Measurements from ENCODE around the gene RGS14.

Gene RGS14

GRCh38 chr5:177377851-177378776 is 20.4 kb downstream of the RGS14 start:
- DNase-seq (ENCODE audit: low read depth): no peak
- no peak overlapping the region for H3K4me3 ChIP-seq (ENCODE audit: low read depth, low read length)
- no peak for TF ChIP-seq CTCF (IDR thresholded peaks at IDR 0.05; ENCODE audit: low read depth, low read length, missing control alignments)

DNA sequence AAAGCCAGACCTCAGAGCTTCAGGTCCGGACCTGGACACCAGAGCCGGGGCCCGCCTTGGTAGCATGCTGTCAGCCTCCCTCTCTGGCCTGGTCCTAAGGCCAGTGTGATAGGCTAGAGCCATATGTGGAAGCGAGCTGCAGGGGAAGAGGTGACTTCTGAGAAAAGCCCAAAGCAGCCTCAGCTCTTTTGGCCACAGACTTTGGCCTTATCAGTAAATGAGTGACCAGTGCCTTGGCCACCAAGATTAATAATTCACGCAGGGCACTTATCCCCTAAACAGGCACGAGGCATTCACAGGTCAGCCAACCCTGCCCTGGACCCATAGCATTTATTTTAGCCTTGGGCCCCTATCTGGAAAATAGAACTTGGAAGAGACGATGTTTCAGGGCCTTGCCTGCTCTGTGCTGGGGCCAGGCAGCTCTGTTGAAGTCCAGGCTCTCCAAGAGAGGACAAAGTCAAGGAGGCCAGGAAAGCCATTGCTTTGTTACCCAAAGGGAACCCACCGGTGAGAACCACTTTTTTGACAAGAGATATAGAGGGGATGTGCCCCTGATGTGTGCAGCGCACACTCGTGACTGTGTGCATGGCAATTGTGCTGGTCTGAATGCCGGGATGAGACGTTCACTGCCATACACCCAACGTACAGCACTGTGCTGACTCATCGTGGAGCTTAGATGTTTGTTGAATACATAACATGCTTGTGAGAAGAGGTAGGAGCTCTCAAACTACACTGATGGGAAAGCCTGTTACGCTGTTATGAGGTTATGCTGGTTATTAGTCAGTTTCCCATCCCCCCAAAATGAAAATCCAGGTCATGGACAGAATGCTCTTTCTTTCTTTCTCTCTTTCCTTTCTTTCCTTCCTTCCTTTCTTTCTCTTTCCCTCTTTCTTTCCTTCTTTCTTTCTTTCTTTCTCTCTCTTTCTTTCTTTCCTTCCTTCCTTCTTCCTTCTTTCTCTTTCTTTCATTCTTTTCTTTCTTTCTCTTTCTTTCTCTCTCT is 21.5 kb downstream of the RGS14 start:
- no peak for TF ChIP-seq CTCF (IDR thresholded peaks at IDR 0.05; ENCODE audit: low read depth, low read length, missing control alignments)
- no peak for DNase-seq (ENCODE audit: low read depth)
- H3K4me3 ChIP-seq (ENCODE audit: low read depth, low read length): no peak overlapping the region

- no peak for DNase-seq (ENCODE audit: low read depth)
- TF ChIP-seq CTCF (IDR thresholded peaks at IDR 0.05; ENCODE audit: low read depth, low read length, missing control alignments): no peak
- H3K4me3 ChIP-seq (ENCODE audit: low read depth, low read length): no peak overlapping the region
Observed at GRCh38 chr5:177380805-177381126, 23.0 kb downstream of the RGS14 start.

DNA sequence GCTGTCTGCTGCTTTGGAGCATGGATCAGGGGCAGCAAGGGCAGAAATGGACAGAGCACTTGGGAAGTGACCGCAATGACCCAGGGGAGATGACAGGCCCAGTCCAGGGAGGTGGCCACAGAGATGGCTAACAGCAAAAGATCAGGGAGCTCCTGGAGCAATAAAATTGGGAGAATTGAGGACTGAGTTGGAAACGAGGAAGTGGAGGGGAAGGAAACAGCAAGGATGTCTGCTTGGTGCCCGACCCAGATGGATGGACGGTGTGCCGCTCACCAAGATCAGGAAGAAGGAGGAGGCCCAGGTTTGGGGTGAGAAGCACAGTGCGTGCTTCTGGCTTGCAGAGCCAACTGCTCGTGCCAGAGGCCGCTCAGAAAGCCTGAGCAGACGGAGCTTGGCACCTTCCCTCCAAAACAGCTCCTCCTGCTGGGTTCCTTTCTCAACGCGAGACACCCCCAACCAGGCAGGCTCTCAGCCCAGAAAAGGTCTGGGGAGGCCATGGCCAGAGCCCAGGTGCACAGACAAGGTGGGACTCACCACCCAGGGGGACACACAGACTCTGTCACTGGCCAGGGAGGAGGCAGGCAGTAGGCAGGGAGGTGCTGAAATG is 24.8 kb downstream of the RGS14 start:
- peak; percentile 28 for TF ChIP-seq CTCF (IDR thresholded peaks at IDR 0.05; ENCODE audit: low read depth, low read length, missing control alignments)
- no peak overlapping the region for H3K4me3 ChIP-seq (ENCODE audit: low read depth, low read length)
- DNase-seq (ENCODE audit: low read depth): no peak

DNA sequence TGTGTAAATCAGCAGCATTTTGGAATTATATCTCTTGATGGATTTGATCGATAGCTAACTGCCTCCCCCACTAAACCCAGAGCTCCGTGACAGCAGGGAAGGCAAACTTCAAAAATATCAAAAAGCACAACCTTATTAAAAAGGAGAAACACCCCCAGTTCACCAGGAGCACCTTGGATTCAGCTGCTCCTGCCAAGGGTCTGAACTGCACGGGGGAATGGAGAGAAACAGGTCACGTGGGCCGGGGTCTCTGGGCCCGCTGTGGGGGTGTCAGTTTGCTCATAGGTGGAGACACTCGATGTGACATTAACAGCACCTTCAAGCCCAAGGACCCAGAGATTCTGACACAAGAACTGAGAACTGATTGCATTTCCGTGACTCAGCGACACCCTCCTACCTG is 25.5 kb downstream of the RGS14 start:
- no peak for TF ChIP-seq CTCF (IDR thresholded peaks at IDR 0.05; ENCODE audit: low read depth, low read length, missing control alignments)
- no peak for DNase-seq (ENCODE audit: low read depth)
- no peak overlapping the region for H3K4me3 ChIP-seq (ENCODE audit: low read depth, low read length)

DNA sequence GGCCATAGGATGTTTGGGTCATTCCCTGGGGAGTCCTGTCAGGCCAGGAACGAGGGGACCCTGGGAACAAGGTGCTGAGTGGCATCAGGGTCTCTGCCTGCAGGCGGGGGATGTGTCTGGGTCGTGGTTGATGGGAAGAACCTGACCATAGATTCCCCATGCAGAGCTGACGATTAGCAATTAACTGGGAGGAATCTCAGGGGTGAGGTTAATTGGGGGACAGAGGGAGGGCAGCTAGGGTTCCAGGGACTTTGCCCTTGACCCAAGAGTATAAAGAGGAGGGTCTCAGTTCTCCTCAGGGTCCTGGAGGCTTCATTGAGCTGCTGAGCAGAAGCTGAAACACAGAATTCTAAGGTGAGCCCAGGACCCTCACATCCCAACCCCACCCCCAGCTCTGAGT is 26.4 kb downstream of the RGS14 start, which contains the start of gene SLC34A1:
Gene SLC34A1, plus strand, starts transcription at position 301 of the 400 bp plus-strand sequence. CDS start 1,308 bp downstream, outside the sequence.
- no peak for DNase-seq (ENCODE audit: low read depth)
- no peak within 1 kb of the TSS for H3K4me3 ChIP-seq (ENCODE audit: low read depth, low read length)
- TF ChIP-seq CTCF (IDR thresholded peaks at IDR 0.05; ENCODE audit: low read depth, low read length, missing control alignments): no peak

Measured in GM12864 (cell line).